ENCODE measurements around the gene VSX2.

Gene VSX2

GRCh38 chr14:74255281-74255680, 16.0 kb downstream of the VSX2 start:
- DNase-seq (ENCODE audit: low spot score), result no peak
- in situ Hi-C loops (cut with MboI; ENCODE audit: low sequenced_read_pairs, unreplicated experiment), result no loop called here
- no peak for TF ChIP-seq CTCF (IDR thresholded peaks at IDR 0.05; ENCODE audit: borderline replicate concordance, control extremely low read depth, extremely low read depth, insufficient read depth, missing control alignments)

- in situ Hi-C loops (cut with MboI; ENCODE audit: low sequenced_read_pairs, unreplicated experiment), result no loop called here
- peak; percentile 92 for DNase-seq (ENCODE audit: low spot score)
- peak; percentile 89 for TF ChIP-seq CTCF (IDR thresholded peaks at IDR 0.05; ENCODE audit: borderline replicate concordance, control extremely low read depth, extremely low read depth, insufficient read depth, missing control alignments)
These were observed 18.1 kb downstream of the VSX2 start for GRCh38 chr14:74257078-74257940.

- in situ Hi-C loops (cut with MboI; ENCODE audit: low sequenced_read_pairs, unreplicated experiment), result no loop called here
- TF ChIP-seq CTCF (IDR thresholded peaks at IDR 0.05; ENCODE audit: borderline replicate concordance, control extremely low read depth, extremely low read depth, insufficient read depth, missing control alignments), result no peak
- DNase-seq (ENCODE audit: low spot score), result no peak
These were observed 18.9 kb downstream of the VSX2 start for GRCh38 chr14:74257941-74258763.

- in situ Hi-C loops (cut with MboI; ENCODE audit: low sequenced_read_pairs, unreplicated experiment), result no loop called here
- DNase-seq (ENCODE audit: low spot score), result no peak
- no peak for TF ChIP-seq CTCF (IDR thresholded peaks at IDR 0.05; ENCODE audit: borderline replicate concordance, control extremely low read depth, extremely low read depth, insufficient read depth, missing control alignments)
These were observed 19.5 kb downstream of the VSX2 start for GRCh38 chr14:74258764-74259035.

GRCh38 chr14:74259513-74259912, 20.3 kb downstream of the VSX2 start:
- TF ChIP-seq CTCF (IDR thresholded peaks at IDR 0.05; ENCODE audit: borderline replicate concordance, control extremely low read depth, extremely low read depth, insufficient read depth, missing control alignments), result no peak
- no peak for DNase-seq (ENCODE audit: low spot score)
- in situ Hi-C loops (cut with MboI; ENCODE audit: low sequenced_read_pairs, unreplicated experiment), result no loop called here

- TF ChIP-seq CTCF (IDR thresholded peaks at IDR 0.05; ENCODE audit: borderline replicate concordance, control extremely low read depth, extremely low read depth, insufficient read depth, missing control alignments), result no peak
These were observed 21.4 kb downstream of the VSX2 start for GRCh38 chr14:74260525-74261233.

More at GRCh38 chr14:74260525-74261233, 21.4 kb downstream of the VSX2 start:
- DNase-seq (ENCODE audit: low spot score), result no peak
- in situ Hi-C loops (cut with MboI; ENCODE audit: low sequenced_read_pairs, unreplicated experiment), result no loop called here
